ENCODE measurements around the gene TUBB6.

The TUBB6 gene

DNA sequence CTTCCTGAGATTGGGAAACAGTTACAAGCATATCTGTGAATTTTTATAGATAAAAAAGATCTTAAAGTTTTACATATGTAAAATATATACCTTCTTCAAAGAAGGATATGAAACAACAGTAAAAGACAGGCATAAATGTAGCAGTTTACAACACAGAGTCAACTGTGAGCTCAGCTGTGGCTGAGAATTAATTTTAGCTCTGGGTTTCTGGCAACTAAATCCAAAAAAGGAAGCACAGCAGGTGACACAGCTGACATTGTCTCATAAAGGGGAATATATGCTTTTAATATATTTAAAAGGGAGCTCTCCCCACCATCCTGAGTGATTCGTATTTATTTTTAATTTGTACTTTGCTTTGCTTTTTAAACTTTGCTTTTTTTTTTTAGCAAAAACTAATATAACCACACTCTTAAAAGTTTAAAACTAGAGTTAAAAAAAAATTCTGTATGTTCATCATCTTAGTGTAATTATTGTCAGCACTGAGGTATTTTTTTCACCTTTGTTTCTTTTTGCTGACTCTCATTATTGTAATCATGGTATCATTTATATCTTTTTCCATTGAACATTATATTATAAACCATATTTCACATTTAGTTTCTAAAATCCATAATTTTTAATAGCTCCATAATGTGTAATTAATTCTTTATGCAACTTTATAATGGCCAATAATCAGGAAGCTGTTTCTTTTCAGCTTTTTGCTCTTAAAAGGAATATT lies 6.7 kb downstream of the TUBB6 start:
- no peak for DNase-seq (ENCODE audit: low read depth)
- no peak overlapping the region for H3K4me3 ChIP-seq (ENCODE audit: low read depth, low read length)
- TF ChIP-seq, protein P1, sequence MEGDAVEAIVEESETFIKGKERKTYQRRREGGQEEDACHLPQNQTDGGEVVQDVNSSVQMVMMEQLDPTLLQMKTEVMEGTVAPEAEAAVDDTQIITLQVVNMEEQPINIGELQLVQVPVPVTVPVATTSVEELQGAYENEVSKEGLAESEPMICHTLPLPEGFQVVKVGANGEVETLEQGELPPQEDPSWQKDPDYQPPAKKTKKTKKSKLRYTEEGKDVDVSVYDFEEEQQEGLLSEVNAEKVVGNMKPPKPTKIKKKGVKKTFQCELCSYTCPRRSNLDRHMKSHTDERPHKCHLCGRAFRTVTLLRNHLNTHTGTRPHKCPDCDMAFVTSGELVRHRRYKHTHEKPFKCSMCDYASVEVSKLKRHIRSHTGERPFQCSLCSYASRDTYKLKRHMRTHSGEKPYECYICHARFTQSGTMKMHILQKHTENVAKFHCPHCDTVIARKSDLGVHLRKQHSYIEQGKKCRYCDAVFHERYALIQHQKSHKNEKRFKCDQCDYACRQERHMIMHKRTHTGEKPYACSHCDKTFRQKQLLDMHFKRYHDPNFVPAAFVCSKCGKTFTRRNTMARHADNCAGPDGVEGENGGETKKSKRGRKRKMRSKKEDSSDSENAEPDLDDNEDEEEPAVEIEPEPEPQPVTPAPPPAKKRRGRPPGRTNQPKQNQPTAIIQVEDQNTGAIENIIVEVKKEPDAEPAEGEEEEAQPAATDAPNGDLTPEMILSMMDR (IDR thresholded peaks at IDR 0.05; ENCODE audit: insufficient read depth, low read depth, low read length, missing control alignments): no peak

DNA sequence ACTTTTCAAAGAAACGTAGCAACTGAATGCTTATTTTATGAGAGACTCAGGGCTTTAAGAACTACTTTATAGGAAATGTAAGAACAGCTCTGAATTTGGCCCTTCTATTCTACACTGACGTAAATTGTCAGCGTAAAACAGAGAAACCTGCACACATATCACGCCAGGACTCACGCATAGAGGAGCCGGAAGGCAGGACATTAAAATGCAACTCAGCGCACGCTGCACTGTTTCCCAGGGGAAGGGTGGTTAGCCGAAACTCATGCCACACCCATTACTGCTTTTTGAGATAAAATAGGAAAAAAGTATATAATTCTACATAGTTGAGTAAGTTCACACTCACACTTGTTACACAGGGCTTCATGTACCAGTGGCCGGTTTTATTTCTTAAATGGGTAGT lies 7.4 kb downstream of the TUBB6 start:
- TF ChIP-seq, protein P1 (IDR thresholded peaks at IDR 0.05; ENCODE audit: insufficient read depth, low read depth, low read length, missing control alignments): no peak
- DNase-seq (ENCODE audit: low read depth): no peak
- H3K4me3 ChIP-seq (ENCODE audit: low read depth, low read length): no peak overlapping the region

DNA sequence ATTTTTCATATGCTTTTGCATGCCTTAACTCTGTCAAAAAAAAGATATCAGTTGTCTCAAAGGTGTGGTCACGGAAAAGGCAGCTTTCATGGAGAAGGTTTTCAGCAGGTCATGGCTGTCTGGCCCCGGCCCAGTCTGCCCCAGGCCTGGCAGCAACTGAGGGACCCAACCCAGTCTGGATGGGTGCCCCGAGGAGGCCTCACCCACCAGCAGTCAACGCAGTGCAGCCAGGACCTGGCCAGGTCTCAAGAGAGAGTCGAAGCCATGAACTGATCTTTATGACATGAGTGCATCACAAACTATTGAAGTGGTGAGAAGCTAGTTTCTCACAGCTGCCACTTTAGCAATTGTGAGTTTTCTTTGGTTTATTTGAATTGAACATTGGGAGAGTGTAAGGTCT lies 7.9 kb downstream of the TUBB6 start:
- TF ChIP-seq, protein P1 (IDR thresholded peaks at IDR 0.05; ENCODE audit: insufficient read depth, low read depth, low read length, missing control alignments): no peak
- no peak overlapping the region for H3K4me3 ChIP-seq (ENCODE audit: low read depth, low read length)
- no peak for DNase-seq (ENCODE audit: low read depth)

DNA sequence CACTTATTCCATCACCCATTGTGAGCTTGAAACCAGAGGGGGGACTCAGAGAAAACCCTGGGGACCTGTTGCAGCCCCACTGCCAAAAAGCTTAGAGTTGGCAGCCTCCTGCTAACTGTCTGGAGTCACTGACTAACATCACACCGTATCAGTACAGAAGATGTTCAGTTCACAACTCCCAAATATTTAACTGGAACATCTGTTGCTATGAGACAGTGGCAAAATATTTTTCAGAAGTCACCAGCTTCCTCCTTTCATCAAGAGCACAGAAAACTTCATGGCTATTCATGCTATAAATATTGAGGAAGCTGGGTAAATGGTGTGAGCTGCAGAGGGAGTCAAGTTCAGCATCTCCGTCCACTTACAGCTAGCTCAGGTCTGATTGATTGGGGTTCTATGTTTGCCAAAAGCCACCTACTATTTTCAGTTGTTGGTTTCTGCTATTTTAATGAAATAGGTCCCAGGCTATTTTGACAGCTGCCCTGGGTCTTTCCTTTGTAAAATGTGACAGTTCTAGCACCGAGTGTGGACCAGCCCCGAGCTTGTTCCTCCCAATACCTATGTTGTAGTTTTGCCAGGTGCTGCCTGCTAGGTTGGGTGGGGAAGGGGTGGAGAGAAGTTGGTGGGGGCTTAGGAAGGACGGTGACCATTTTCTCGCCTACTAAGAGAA lies 9.8 kb downstream of the TUBB6 start:
- DNase-seq (ENCODE audit: low read depth): no peak
- H3K4me3 ChIP-seq (ENCODE audit: low read depth, low read length): no peak overlapping the region
- TF ChIP-seq, protein P1 (IDR thresholded peaks at IDR 0.05; ENCODE audit: insufficient read depth, low read depth, low read length, missing control alignments): no peak

DNA sequence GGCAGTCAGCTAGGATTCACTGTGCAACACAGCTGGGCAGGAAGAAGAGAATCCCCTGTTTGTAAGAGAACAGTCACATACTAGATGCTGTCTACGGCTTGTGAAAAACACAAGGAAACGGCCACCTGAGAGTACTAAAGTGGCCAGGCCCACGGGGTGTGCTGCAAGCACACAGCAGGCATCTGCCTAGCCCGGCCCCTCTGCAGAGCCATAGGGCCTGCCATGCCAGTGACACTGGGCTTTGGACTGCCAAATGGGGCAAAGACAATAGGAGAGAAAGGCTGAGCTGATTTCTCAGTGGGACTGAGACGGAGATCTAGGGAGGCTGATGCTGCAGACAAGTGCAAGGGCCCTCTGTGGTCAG lies 10.3 kb downstream of the TUBB6 start:
- TF ChIP-seq, protein P1 (IDR thresholded peaks at IDR 0.05; ENCODE audit: insufficient read depth, low read depth, low read length, missing control alignments): no peak
- H3K4me3 ChIP-seq (ENCODE audit: low read depth, low read length): no peak overlapping the region
- no peak for DNase-seq (ENCODE audit: low read depth)

DNA sequence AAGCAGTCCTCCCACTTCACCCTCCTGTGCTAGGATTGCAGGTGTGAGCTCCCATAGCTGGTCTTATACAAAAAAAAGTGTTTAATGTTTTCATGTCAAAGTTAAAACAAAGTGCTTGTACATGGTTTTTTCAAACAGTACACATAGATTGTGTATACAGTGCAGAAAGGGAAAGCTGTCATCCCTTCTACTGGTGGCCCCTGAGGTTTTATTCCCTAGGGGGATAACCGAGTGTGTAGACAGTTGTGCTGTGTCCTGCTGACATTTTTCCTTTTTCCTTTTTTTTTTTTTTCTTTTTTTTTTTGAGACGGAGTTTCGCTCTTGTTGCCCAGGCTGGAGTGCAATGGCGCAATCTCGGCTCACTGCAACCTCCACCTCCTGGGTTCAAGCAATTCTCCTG lies 10.8 kb downstream of the TUBB6 start:
- H3K4me3 ChIP-seq (ENCODE audit: low read depth, low read length): no peak overlapping the region
- DNase-seq (ENCODE audit: low read depth): no peak
- TF ChIP-seq, protein P1 (IDR thresholded peaks at IDR 0.05; ENCODE audit: insufficient read depth, low read depth, low read length, missing control alignments): no peak
